GM10248 (cell line): ENCODE results near the gene RINL.

Experiments
- CTCF ChIA-PET: fragments of 300-600 bp; sonication (Branson Sonifier 250); formaldehyde crosslinking; extraction: SDS; loops from one replicate; lab custom pipeline; 2021; ENCODE audit warnings: antibody characterized with exemption; lab: Yijun Ruan, JAX
- POLR2A ChIA-PET: fragments of 350-650 bp; sonication (Branson Sonifier 250); formaldehyde crosslinking; extraction: SDS; loops from one replicate; lab custom pipeline; 2020; ENCODE audit warnings: antibody characterized with exemption; lab: Yijun Ruan, JAX
- DNase-seq: peaks from one replicate; pipeline ENCODE4 v3.0.0; 2012; ENCODE audit errors: extremely low spot score
- TF ChIP-seq, protein P1 (sequence below): IDR thresholded peaks from 2 replicates; pipeline ENCODE4 v1.5.1; 2012; ENCODE audit warnings: mild to moderate bottlenecking, low read depth; ENCODE audit errors: extremely low read depth, missing control alignments, control extremely low read depth

Gene RINL

DNA sequence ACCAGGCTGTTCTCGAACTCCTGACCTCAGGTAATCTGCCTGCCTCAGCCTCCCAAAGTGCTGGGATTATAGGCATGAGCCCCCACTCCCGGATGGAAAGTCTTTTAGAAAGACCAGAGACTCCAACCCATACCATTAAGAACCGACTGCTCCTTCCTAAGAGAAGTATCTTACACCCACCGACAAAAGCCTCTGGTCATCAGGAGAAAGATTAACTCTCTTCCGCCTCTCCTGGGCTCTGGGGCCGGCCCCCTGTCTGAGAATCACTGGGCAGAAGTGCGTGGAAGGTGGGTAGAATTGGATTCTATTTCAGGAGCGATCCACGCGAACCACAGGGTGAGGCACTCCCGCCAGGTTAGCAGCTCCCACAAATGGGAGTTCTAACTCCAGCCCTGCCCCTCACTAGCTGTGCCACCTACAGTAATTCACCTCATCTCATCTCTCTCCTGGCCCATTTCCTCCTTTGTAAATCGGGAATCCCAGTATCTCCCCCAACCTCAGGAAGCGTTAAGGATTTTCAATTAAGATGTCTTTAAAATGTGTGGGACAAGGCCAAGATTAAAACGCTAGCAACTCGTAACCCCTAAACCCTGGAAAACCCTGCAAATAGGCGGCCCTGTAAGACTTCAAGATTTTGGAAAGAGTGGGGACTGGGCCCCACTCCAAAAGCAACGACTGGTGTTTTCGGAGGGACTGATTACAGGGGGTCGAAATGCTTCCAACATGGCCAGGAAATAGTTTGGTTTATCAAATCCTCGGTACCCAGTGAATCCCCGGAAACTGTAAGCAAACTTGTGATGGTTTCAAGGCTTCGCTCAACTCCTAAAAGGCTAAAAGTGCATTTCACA is 29.6 kb downstream of the RINL start:
- peak; percentile 8 for DNase-seq
- CTCF ChIA-PET: interaction anchor here (0.8 to 2.8 kb wide), 8 partner anchors 8 to 82 kb away, joined by 3 to 7 read pairs (median 5); partner anchors contain the start of genes MRPS12, RINL and SARS2
- TF ChIP-seq, protein P1, sequence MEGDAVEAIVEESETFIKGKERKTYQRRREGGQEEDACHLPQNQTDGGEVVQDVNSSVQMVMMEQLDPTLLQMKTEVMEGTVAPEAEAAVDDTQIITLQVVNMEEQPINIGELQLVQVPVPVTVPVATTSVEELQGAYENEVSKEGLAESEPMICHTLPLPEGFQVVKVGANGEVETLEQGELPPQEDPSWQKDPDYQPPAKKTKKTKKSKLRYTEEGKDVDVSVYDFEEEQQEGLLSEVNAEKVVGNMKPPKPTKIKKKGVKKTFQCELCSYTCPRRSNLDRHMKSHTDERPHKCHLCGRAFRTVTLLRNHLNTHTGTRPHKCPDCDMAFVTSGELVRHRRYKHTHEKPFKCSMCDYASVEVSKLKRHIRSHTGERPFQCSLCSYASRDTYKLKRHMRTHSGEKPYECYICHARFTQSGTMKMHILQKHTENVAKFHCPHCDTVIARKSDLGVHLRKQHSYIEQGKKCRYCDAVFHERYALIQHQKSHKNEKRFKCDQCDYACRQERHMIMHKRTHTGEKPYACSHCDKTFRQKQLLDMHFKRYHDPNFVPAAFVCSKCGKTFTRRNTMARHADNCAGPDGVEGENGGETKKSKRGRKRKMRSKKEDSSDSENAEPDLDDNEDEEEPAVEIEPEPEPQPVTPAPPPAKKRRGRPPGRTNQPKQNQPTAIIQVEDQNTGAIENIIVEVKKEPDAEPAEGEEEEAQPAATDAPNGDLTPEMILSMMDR: no peak
- POLR2A ChIA-PET: interaction anchor here (0.5 to 2.4 kb wide), 13 partner anchors 8 to 461 kb away, joined by 3 to 20 read pairs (median 5); partner anchors contain the start of genes ACTN4, ECH1, FAM98C and GGN

DNA sequence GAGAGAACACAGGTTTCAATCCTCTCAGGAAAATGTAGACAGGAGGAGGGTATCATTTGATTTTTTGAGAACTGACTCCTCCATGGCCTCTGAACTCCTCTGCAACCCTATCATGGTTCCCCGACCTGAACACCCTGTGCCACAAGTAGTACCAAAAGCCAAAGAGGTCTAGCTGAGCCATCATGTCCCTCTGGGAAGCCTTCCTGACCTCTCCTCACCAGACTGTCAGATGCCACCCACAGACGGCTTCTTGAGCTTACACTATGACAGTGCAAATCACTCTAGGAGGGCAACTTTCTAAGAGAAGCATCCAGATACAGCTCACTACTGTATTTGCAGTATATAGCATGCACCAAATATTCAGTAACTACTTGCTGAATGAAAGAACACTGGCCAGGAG is 32.0 kb downstream of the RINL start:
- no peak for DNase-seq
- ChIA-PET CTCF (interaction anchor here (0.9 kb wide), 1 partner anchor 84 kb away, joined by 4 read pairs; the partner anchor contains the start of gene SARS2), POLR2A (interaction anchor here (0.7 to 1.1 kb wide), 2 partner anchors 15 kb away, joined by 3 to 7 read pairs; partner anchors contain the start of gene ECH1)
- TF ChIP-seq, protein P1: no peak

DNA sequence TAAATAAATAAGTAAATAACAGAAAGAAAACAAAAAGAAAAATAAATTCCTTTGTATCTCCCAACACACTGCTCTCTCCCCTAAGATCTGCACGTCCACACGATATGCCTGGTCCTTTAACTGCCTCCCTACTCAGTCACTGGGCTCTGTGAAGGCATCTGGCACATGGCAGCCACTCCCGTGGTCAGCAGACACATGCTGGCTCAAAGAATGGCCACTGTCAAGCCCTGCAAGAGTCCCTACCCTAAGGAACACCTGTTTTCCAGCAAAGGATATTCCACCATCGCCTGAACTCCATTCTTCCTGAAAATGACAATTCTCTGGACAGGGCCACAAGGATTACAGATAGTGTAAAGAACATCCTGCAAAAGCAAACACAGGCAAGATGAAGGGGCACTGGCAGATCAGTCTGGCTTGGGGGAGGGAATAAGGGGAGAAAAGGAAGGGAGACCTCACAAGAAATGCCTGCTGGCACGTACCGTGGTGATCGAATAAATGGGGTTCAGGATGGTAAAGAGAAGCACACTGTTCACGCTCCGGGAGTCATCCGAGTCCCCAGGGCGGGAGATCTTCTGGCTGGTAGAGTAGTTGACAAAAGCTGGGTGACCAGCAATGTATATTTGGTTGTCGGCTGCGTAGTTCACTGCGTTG is 32.6 kb downstream of the RINL start:
- CTCF ChIA-PET: interaction anchor here (0.9 to 1.9 kb wide), 2 partner anchors 42 to 84 kb away, joined by 4 to 8 read pairs; partner anchors contain the start of gene SARS2
- DNase-seq: no peak
- TF ChIP-seq, protein P1: no peak
- POLR2A ChIA-PET: interaction anchor here (0.7 to 1.1 kb wide), 2 partner anchors 14 to 16 kb away, joined by 3 to 7 read pairs; partner anchors contain the start of gene ECH1

DNA sequence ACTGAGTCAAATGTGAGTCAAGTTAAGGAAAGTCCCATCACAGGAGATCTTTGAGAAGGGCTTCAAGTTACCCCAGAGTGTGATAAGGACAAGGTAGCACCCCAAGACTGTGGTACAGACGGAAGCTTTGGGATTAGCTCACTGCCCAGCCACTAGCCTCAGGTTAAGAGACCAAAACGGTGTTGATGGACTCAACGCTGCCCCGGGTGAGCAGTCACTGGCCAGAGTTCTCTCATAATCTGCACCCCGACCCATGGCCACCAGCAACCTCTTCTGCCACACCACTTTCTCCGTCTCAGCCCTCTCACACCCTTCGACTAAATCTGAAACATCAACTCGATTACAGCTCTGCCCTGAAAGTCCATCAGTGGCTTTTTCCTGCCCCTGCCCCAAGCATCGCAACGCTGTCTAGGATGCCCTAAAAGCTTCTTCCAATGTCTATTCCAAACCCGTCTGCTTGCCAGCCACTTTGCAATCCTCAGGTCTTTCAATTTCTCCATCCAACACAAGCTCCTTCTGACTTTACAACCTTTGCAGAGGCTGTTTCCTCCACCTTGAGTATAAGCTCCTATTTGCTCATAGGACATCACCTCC is 33.9 kb downstream of the RINL start:
- TF ChIP-seq, protein P1: no peak
- POLR2A ChIA-PET: interaction anchor here (0.5 to 2.5 kb wide), 4 partner anchors 10 to 33 kb away, joined by 3 to 10 read pairs (median 4); partner anchors contain the start of gene ECH1
- CTCF ChIA-PET: interaction anchor here (1.1 to 1.9 kb wide), 3 partner anchors 12 to 43 kb away, joined by 3 to 8 read pairs (median 4); partner anchors contain the start of gene ECH1
- DNase-seq: no peak

DNA sequence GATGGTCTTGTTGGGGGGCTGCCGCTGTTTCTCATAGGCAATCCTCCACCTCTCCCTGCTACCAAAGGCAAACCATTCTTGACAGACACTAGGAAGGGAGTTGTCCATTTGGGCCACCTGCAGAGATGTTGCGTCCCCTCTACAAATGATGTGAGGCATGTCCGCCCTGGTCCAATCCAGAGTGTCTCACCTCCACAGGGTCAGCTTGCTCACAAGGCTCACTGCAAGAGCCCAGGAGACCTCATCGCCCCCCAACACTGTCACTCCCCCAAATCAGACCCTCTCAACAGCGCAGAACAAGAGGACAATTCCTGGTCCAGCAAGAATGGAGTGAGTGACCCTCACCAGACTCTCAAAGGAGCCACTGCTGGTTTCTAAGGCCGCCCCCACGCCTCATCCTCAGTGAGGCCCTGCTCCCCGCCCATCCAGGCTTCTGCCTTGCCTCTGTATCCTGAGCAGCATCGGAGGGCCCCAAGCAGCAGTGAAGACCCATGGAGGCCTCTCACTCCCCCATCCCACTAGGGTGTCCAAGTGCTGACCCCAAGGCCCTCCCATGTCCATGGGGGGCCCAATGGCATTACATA is 34.8 kb downstream of the RINL start:
- ChIA-PET CTCF (interaction anchor here (1.4 kb wide), 1 partner anchor 27 kb away, joined by 3 read pairs; no protein-coding TSS in a partner anchor), POLR2A (interaction anchor here (2.5 kb wide), 1 partner anchor 11 kb away, joined by 10 read pairs; the partner anchor contains the start of gene ECH1)
- no peak for DNase-seq
- TF ChIP-seq, protein P1: no peak
